HepG2 (cell line): Measurements from ENCODE around the gene HLF. TPM values are rescaled to one million over a fixed set of nuclear protein-coding genes. Genes with fewer than 3 reads are reported as not detected.

Source experiments
- ATF7 ChIP-seq, 2 experiments: fragments of 450-650 bp in 1 of 2; sonication (generic) in 1 of 2; formaldehyde crosslinking in 1 of 2; IDR thresholded peaks; 2 replicates each; pipeline versions ENCODE4 v1.4.0 to v1.6.1; 2016 to 2020; ENCODE audit warnings: antibody characterized with exemption in 1 of 2, mild to moderate bottlenecking in 1 of 2, missing genetic modification reagents in 1 of 2
- CEBPG ChIP-seq: IDR thresholded peaks from 2 replicates; pipeline ENCODE4 v1.6.1; 2016
- GABPA ChIP-seq, 2 experiments: IDR thresholded peaks; 2 replicates each; pipeline ENCODE4 v1.6.1; 2011 to 2016; ENCODE audit warnings: low read depth in 2 of 2, low read length in 1 of 2, missing biosample characterization in 1 of 2, missing genetic modification characterization in 1 of 2
- HIVEP1 ChIP-seq: sonication (generic); formaldehyde crosslinking; IDR thresholded peaks from 2 replicates; pipeline ENCODE4 v1.4.0; 2020; ENCODE audit warnings: mild to moderate bottlenecking, missing genetic modification reagents
- NFIC ChIP-seq: IDR thresholded peaks from 2 replicates; pipeline ENCODE4 v1.6.1; 2012; ENCODE audit warnings: mild to moderate bottlenecking, low read length, inconsistent platforms
- NR2F1 ChIP-seq, 2 experiments: fragments of 450-650 bp in 1 of 2; formaldehyde crosslinking in 1 of 2; IDR thresholded peaks; 2 replicates each; pipeline versions ENCODE4 v1.5.0 to v1.6.1; 2016 to 2020; ENCODE audit warnings: mild to moderate bottlenecking in 1 of 2, missing compliant biosample characterization in 1 of 2, missing genetic modification reagents in 1 of 2, moderate library complexity in 1 of 2
- PCBP1 ChIP-seq: fragments of 200-400 bp; formaldehyde crosslinking; IDR thresholded peaks from 2 replicates; pipeline ENCODE4 v1.6.1; 2017; ENCODE audit warnings: mild to moderate bottlenecking, low read depth, low read length, borderline replicate concordance
- RBAK ChIP-seq: sonication (generic); formaldehyde crosslinking; IDR thresholded peaks from 2 replicates; pipeline ENCODE4 v1.5.1; 2020; ENCODE audit warnings: mild to moderate bottlenecking, missing genetic modification reagents
- ZNF12 ChIP-seq: sonication (generic); formaldehyde crosslinking; IDR thresholded peaks from 2 replicates; pipeline ENCODE4 v1.5.0; 2020; ENCODE audit warnings: missing genetic modification reagents
- ZNF343 ChIP-seq: sonication (generic); formaldehyde crosslinking; IDR thresholded peaks from 2 replicates; pipeline ENCODE4 v1.4.0; 2020; ENCODE audit warnings: mild to moderate bottlenecking, missing genetic modification reagents
- ZNF577 ChIP-seq: sonication (generic); formaldehyde crosslinking; IDR thresholded peaks from 2 replicates; pipeline ENCODE4 v1.4.0; 2020; ENCODE audit warnings: mild to moderate bottlenecking, low read depth, missing genetic modification reagents, borderline replicate concordance
- ZNF816 ChIP-seq: sonication (generic); formaldehyde crosslinking; IDR thresholded peaks from 2 replicates; pipeline ENCODE4 v1.8.0; 2022; ENCODE audit warnings: missing genetic modification reagents, mild to moderate bottlenecking, borderline replicate concordance
- ZSCAN31 ChIP-seq: sonication (generic); formaldehyde crosslinking; IDR thresholded peaks from 2 replicates; pipeline ENCODE4 v1.5.0; 2020; ENCODE audit warnings: low read depth, mild to moderate bottlenecking, missing genetic modification reagents
- polyA plus RNA-seq, 8 experiments: library from polyadenylated mRNA; depleted of rRNA in 3 of 8; stranded (reverse) in 7 of 8; unstranded in 1 of 8; fragments of >200 nt; fragmentation: Illumina TruSeq in 4 of 8; extraction: Trizol in 4 of 8; gene quantifications; 2 replicates each; pipeline versions ENCODE4 v1.2.1 to v1.2.3, GENCODE V29; 2011 to 2016; ENCODE audit warnings: low read depth in 4 of 8, missing spikeins in 1 of 8, mixed read lengths in 1 of 8; ENCODE audit not compliant: insufficient read depth in 1 of 8
- total RNA-seq, 5 experiments: library from RNA; depleted of rRNA; stranded (reverse); fragments of >200 nt; fragmentation: Illumina TruSeq; extraction: Trizol; gene quantifications; 2 replicates each; pipeline ENCODE4 v1.2.3, GENCODE V29; 2016; ENCODE audit warnings: low read depth in 1 of 5
- TF ChIP-seq, protein P1 (sequence below): sonication (generic); formaldehyde crosslinking; IDR thresholded peaks from 2 replicates; pipeline ENCODE4 v1.5.0; 2020; ENCODE audit warnings: missing genetic modification reagents
- TF ChIP-seq, protein P2 (sequence below): sonication (generic); formaldehyde crosslinking; conservative IDR thresholded peaks from 2 replicates; pipeline ENCODE4 v1.8.0; 2022; ENCODE audit warnings: mild to moderate bottlenecking, moderate library complexity, missing genetic modification reagents
- TF ChIP-seq, protein P3 (sequence below): sonication (generic); formaldehyde crosslinking; IDR thresholded peaks from 2 replicates; pipeline ENCODE4 v1.4.0; 2020; ENCODE audit warnings: low read depth, missing genetic modification reagents
- TF ChIP-seq, protein P4 (sequence below): sonication (generic); formaldehyde crosslinking; IDR thresholded peaks from 2 replicates; pipeline ENCODE4 v1.8.1; 2023; ENCODE audit warnings: mild to moderate bottlenecking, missing genetic modification reagents
- TF ChIP-seq, protein P5 (sequence below): sonication (generic); formaldehyde crosslinking; IDR thresholded peaks from 2 replicates; pipeline ENCODE4 v1.5.0; 2020; ENCODE audit warnings: missing genetic modification reagents, mild to moderate bottlenecking, borderline replicate concordance
- TF ChIP-seq, protein P6 (sequence below): IDR thresholded peaks from 2 replicates; pipeline ENCODE4 v1.6.1; 2016

The HLF gene
- total and polyA plus RNA-seq, 2 of the 13 experiments (the other 11 are each of a cell fraction or from before 2014, with no cell fraction given), result 202 to 346 TPM

- TF ChIP-seq, protein P1, sequence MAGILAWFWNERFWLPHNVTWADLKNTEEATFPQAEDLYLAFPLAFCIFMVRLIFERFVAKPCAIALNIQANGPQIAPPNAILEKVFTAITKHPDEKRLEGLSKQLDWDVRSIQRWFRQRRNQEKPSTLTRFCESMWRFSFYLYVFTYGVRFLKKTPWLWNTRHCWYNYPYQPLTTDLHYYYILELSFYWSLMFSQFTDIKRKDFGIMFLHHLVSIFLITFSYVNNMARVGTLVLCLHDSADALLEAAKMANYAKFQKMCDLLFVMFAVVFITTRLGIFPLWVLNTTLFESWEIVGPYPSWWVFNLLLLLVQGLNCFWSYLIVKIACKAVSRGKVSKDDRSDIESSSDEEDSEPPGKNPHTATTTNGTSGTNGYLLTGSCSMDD (CRISPR knock-in tag), result no peak
- TF ChIP-seq GABPA (IDR thresholded peaks at IDR 0.05; ENCODE audit: low read depth, low read length), result no peak
- TF ChIP-seq GABPA (CRISPR knock-in tag; IDR thresholded peaks at IDR 0.05; ENCODE audit: low read depth), result no peak
- TF ChIP-seq NR2F1 (CRISPR knock-in tag; IDR thresholded peaks at IDR 0.05), result no peak
- TF ChIP-seq ATF7 (IDR thresholded peaks at IDR 0.05), result no peak
- no peak for TF ChIP-seq ATF7 (CRISPR knock-in tag; IDR thresholded peaks at IDR 0.05)
- TF ChIP-seq, protein P2, sequence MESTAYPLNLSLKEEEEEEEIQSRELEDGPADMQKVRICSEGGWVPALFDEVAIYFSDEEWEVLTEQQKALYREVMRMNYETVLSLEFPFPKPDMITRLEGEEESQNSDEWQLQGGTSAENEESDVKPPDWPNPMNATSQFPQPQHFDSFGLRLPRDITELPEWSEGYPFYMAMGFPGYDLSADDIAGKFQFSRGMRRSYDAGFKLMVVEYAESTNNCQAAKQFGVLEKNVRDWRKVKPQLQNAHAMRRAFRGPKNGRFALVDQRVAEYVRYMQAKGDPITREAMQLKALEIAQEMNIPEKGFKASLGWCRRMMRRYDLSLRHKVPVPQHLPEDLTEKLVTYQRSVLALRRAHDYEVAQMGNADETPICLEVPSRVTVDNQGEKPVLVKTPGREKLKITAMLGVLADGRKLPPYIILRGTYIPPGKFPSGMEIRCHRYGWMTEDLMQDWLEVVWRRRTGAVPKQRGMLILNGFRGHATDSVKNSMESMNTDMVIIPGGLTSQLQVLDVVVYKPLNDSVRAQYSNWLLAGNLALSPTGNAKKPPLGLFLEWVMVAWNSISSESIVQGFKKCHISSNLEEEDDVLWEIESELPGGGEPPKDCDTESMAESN (CRISPR knock-in tag), result 0 out of 2 replicates have a peak, but pooled peaks have one; percentile 15
- no peak for TF ChIP-seq PCBP1
- TF ChIP-seq ZNF12 (CRISPR knock-in tag), result no peak
- 0 out of 2 replicates have a peak, but pooled peaks have one; percentile 5 for TF ChIP-seq CEBPG (CRISPR knock-in tag)
- no peak for TF ChIP-seq ZNF816 (CRISPR knock-in tag)
- no peak for TF ChIP-seq ZSCAN31
- TF ChIP-seq, protein P3, sequence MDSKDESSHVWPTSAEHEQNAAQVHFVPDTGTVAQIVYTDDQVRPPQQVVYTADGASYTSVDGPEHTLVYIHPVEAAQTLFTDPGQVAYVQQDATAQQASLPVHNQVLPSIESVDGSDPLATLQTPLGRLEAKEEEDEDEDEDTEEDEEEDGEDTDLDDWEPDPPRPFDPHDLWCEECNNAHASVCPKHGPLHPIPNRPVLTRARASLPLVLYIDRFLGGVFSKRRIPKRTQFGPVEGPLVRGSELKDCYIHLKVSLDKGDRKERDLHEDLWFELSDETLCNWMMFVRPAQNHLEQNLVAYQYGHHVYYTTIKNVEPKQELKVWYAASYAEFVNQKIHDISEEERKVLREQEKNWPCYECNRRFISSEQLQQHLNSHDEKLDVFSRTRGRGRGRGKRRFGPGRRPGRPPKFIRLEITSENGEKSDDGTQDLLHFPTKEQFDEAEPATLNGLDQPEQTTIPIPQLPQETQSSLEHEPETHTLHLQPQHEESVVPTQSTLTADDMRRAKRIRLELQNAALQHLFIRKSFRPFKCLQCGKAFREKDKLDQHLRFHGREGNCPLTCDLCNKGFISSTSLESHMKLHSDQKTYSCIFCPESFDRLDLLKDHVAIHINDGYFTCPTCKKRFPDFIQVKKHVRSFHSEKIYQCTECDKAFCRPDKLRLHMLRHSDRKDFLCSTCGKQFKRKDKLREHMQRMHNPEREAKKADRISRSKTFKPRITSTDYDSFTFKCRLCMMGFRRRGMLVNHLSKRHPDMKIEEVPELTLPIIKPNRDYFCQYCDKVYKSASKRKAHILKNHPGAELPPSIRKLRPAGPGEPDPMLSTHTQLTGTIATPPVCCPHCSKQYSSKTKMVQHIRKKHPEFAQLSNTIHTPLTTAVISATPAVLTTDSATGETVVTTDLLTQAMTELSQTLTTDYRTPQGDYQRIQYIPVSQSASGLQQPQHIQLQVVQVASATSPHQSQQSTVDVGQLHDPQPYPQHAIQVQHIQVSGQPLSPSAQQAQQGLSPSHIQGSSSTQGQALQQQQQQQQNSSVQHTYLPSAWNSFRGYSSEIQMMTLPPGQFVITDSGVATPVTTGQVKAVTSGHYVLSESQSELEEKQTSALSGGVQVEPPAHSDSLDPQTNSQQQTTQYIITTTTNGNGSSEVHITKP (CRISPR knock-in tag), result no peak; the same call in 1 of the 2 replicates
- TF ChIP-seq RBAK (CRISPR knock-in tag), result no peak
- TF ChIP-seq, protein P4, sequence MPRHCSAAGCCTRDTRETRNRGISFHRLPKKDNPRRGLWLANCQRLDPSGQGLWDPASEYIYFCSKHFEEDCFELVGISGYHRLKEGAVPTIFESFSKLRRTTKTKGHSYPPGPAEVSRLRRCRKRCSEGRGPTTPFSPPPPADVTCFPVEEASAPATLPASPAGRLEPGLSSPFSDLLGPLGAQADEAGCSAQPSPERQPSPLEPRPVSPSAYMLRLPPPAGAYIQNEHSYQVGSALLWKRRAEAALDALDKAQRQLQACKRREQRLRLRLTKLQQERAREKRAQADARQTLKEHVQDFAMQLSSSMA (CRISPR knock-in tag), result no peak
- no peak; the same call in 1 of the 2 replicates for TF ChIP-seq NFIC
- TF ChIP-seq, protein P5, sequence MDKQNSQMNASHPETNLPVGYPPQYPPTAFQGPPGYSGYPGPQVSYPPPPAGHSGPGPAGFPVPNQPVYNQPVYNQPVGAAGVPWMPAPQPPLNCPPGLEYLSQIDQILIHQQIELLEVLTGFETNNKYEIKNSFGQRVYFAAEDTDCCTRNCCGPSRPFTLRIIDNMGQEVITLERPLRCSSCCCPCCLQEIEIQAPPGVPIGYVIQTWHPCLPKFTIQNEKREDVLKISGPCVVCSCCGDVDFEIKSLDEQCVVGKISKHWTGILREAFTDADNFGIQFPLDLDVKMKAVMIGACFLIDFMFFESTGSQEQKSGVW (CRISPR knock-in tag), result no peak
- TF ChIP-seq HIVEP1 (CRISPR knock-in tag), result no peak
- TF ChIP-seq ZNF577 (CRISPR knock-in tag), result no peak
- TF ChIP-seq, protein P6, sequence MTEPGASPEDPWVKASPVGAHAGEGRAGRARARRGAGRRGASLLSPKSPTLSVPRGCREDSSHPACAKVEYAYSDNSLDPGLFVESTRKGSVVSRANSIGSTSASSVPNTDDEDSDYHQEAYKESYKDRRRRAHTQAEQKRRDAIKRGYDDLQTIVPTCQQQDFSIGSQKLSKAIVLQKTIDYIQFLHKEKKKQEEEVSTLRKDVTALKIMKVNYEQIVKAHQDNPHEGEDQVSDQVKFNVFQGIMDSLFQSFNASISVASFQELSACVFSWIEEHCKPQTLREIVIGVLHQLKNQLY (CRISPR knock-in tag), result no peak
- no peak for TF ChIP-seq ZNF343
Observed at GRCh38 chr17:55272711-55273578, 8.2 kb downstream of the HLF start (continued).
